HG02870 (cell line): Measurements from ENCODE around the gene NMNAT2.

ENCODE experiments used
- ATAC-seq: cut with Tn5 transposase; IDR thresholded peaks from one replicate; pipeline ENCODE4 v1.9.1; 2021; ENCODE audit warnings: mild to moderate bottlenecking, moderate library complexity; ENCODE audit not compliant: unreplicated experiment

The NMNAT2 gene

GRCh38 chr1:183218971-183219615 is 199.1 kb downstream of the NMNAT2 start:
- ATAC-seq = no peak

GRCh38 chr1:183218027-183218618 is 200.1 kb downstream of the NMNAT2 start:
- ATAC-seq = no peak

GRCh38 chr1:183215936-183216335 is 202.2 kb downstream of the NMNAT2 start:
- no peak for ATAC-seq

GRCh38 chr1:183215076-183215720 is 203.0 kb downstream of the NMNAT2 start:
- peak; percentile 50 for ATAC-seq

- ATAC-seq = no peak
These were observed 203.9 kb downstream of the NMNAT2 start for GRCh38 chr1:183214021-183214970.

GRCh38 chr1:183212870-183213269 is 205.3 kb downstream of the NMNAT2 start:
- ATAC-seq = no peak

- no peak for ATAC-seq
These were observed 207.5 kb downstream of the NMNAT2 start for GRCh38 chr1:183210681-183211080.

- ATAC-seq = no peak
These were observed 208.5 kb downstream of the NMNAT2 start for GRCh38 chr1:183209533-183210158.

- no peak for ATAC-seq
These were observed 211.6 kb downstream of the NMNAT2 start for GRCh38 chr1:183206538-183207122.

GRCh38 chr1:183205196-183205781 is 212.9 kb downstream of the NMNAT2 start:
- ATAC-seq = no peak

GRCh38 chr1:183203094-183203493 is 215.1 kb downstream of the NMNAT2 start:
- no peak for ATAC-seq

- no peak for ATAC-seq
These were observed 217.7 kb downstream of the NMNAT2 start for GRCh38 chr1:183200451-183200850.

- ATAC-seq = no peak
These were observed 218.9 kb downstream of the NMNAT2 start for GRCh38 chr1:183199304-183199703.

- no peak for ATAC-seq
These were observed 219.7 kb downstream of the NMNAT2 start for GRCh38 chr1:183198463-183198862.
